Chondrocyte (in vitro differentiated cells): ENCODE data around the gene UPK1B. TPM values are rescaled to one million over a fixed set of nuclear protein-coding genes. Genes with fewer than 3 reads are reported as not detected.

Source experiments
- DNase-seq: peaks from one replicate; pipeline ENCODE4 v3.0.0; 2021; ENCODE audit warnings: mixed read lengths, low spot score
- H3K27ac Mint-ChIP-seq: one replicate; pipeline ENCODE4 v1.8.0; 2021; ENCODE audit warnings: mild to moderate bottlenecking, moderate library complexity, mixed read lengths; ENCODE audit not compliant: unreplicated experiment
- H3K27me3 Mint-ChIP-seq: 2 replicates; pipeline ENCODE4 v1.8.0; 2021; ENCODE audit warnings: low read depth, mixed read lengths
- H3K36me3 Mint-ChIP-seq: 2 replicates; pipeline ENCODE4 v1.8.0; 2021; ENCODE audit warnings: low read depth, mixed read lengths
- H3K4me1 Mint-ChIP-seq: 2 replicates; pipeline ENCODE4 v1.8.0; 2021; ENCODE audit warnings: low read depth, mild to moderate bottlenecking, mixed read lengths
- H3K4me3 Mint-ChIP-seq: one replicate; pipeline ENCODE4 v1.8.0; 2021; ENCODE audit warnings: mild to moderate bottlenecking, moderate library complexity, mixed read lengths; ENCODE audit not compliant: unreplicated experiment
- H3K9me3 Mint-ChIP-seq: 2 replicates; pipeline ENCODE4 v1.8.0; 2021; ENCODE audit warnings: low read depth, mixed read lengths
- total RNA-seq: library from RNA; stranded (reverse); gene quantifications from 3 replicates; pipeline ENCODE4 v1.2.1, GENCODE V29; 2021
- TF ChIP-seq, protein P1 (sequence below): fragments of 200-600 bp; sonication (generic); IDR thresholded peaks from 2 replicates; pipeline ENCODE4 v1.5.0; 2021; ENCODE audit warnings: antibody characterized with exemption, mild to moderate bottlenecking, moderate library complexity

Gene UPK1B
- total RNA-seq, 1 donor from 2014 or later, result not detected

- Mint-ChIP-seq H3K27ac (no peak overlapping the region), H3K4me1 (peaks cover 11% of the 10 kb centered on the region), H3K36me3 (no peaks in the 10 kb centered on the region), H3K9me3 (no peaks in the 10 kb centered on the region), H3K27me3 (no peaks in the 10 kb centered on the region), H3K4me3 (no peak overlapping the region)
- no peak for DNase-seq
- TF ChIP-seq, protein P1, sequence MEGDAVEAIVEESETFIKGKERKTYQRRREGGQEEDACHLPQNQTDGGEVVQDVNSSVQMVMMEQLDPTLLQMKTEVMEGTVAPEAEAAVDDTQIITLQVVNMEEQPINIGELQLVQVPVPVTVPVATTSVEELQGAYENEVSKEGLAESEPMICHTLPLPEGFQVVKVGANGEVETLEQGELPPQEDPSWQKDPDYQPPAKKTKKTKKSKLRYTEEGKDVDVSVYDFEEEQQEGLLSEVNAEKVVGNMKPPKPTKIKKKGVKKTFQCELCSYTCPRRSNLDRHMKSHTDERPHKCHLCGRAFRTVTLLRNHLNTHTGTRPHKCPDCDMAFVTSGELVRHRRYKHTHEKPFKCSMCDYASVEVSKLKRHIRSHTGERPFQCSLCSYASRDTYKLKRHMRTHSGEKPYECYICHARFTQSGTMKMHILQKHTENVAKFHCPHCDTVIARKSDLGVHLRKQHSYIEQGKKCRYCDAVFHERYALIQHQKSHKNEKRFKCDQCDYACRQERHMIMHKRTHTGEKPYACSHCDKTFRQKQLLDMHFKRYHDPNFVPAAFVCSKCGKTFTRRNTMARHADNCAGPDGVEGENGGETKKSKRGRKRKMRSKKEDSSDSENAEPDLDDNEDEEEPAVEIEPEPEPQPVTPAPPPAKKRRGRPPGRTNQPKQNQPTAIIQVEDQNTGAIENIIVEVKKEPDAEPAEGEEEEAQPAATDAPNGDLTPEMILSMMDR, result no peak
Measured at GRCh38 chr3:119181765-119182164, 8.4 kb downstream of the UPK1B start.

DNA sequence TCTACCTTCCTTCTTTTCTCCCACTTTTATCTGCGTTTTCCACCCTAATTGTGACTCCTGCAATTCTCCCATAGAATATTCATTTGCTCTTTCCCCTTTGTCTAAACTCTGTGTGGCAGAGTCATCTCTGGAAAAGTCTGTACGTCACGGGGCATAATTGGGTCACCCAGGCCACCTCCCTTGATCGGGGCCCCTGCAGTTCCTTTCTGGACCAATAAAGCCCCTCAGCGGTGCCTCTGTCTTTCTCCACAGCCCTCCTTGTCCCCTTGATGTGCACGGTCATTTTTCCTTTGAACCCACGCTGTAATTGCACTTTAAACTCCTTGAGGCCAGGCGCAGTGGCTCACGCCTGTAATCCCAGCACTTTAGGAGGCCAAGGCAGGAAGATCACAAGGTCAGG is 10.7 kb downstream of the UPK1B start:
- H3K27ac Mint-ChIP-seq, result no peak overlapping the region
- no peaks in the 10 kb centered on the region for H3K36me3 Mint-ChIP-seq
- DNase-seq, result no peak
- no peak overlapping the region for H3K4me3 Mint-ChIP-seq
- H3K9me3 Mint-ChIP-seq, result no peaks in the 10 kb centered on the region
- H3K27me3 Mint-ChIP-seq, result no peaks in the 10 kb centered on the region
- TF ChIP-seq, protein P1, result no peak
- peaks cover 11% of the 10 kb centered on the region for H3K4me1 Mint-ChIP-seq

- no peak overlapping the region for H3K4me3 Mint-ChIP-seq
- DNase-seq, result no peak
- no peaks in the 10 kb centered on the region for H3K27me3 Mint-ChIP-seq
Measured at GRCh38 chr3:119184796-119185570, 11.6 kb downstream of the UPK1B start.

GRCh38 chr3:119187266-119187665 is 13.9 kb downstream of the UPK1B start:
- Mint-ChIP-seq H3K27ac (no peak overlapping the region), H3K4me1 (peaks cover 6% of the 10 kb centered on the region), H3K27me3 (no peaks in the 10 kb centered on the region), H3K9me3 (no peaks in the 10 kb centered on the region), H3K36me3 (no peaks in the 10 kb centered on the region), H3K4me3 (no peak overlapping the region)
- no peak for DNase-seq
- TF ChIP-seq, protein P1, result no peak

More at GRCh38 chr3:119184796-119185570, 11.6 kb downstream of the UPK1B start:
- Mint-ChIP-seq H3K4me1 (peaks cover 11% of the 10 kb centered on the region), H3K36me3 (no peaks in the 10 kb centered on the region), H3K9me3 (no peaks in the 10 kb centered on the region), H3K27ac (no peak overlapping the region)
- TF ChIP-seq, protein P1, result no peak

GRCh38 chr3:119191800-119192199 is 18.4 kb downstream of the UPK1B start:
- no peaks in the 10 kb centered on the region for H3K9me3 Mint-ChIP-seq
- no peak overlapping the region for H3K27ac Mint-ChIP-seq
- DNase-seq, result no peak
- peaks cover 9% of the 10 kb centered on the region for H3K4me1 Mint-ChIP-seq
- H3K4me3 Mint-ChIP-seq, result no peak overlapping the region
- no peaks in the 10 kb centered on the region for H3K27me3 Mint-ChIP-seq
- no peaks in the 10 kb centered on the region for H3K36me3 Mint-ChIP-seq
- TF ChIP-seq, protein P1, result no peak
